WI38 (cell line): ENCODE measurements around the gene EIF1AD.

Experiments used
- H3K4me3 ChIP-seq: 2 replicates; pipeline ENCODE4 v1.5.1; 2011; ENCODE audit warnings: low read depth, mild to moderate bottlenecking, control low read depth, low read length
- CTCF ChIP-seq: IDR thresholded peaks from 2 replicates; pipeline ENCODE4 v1.5.1; 2012; ENCODE audit warnings: low read depth, mild to moderate bottlenecking, control low read depth, low read length

EIF1AD gene

DNA sequence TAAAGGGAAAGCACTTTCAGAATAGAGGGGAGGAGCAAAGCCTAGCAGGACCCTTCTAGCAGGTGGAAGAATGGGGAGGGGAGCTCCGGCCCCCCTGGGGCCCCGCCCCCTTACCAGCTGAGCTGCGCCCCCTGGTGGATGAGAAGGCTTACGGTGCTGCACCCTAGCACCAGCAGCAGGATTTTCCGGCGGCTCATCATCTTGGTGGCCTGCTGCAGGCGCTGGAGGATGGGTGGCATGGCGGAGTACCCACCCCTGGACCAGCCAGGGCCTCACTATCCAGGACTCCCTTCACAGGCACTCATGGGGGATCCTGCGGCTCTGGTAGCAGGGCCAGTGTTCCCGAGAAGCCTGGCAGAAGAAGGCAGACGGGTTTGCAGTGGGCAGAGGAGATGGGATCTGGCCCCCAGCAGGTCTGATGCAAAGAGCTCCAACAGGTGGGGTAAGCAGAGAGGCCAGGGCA is 43.3 kb upstream of the EIF1AD start:
- H3K4me3 ChIP-seq = no peak overlapping the region
- peak; percentile 85 for TF ChIP-seq CTCF

DNA sequence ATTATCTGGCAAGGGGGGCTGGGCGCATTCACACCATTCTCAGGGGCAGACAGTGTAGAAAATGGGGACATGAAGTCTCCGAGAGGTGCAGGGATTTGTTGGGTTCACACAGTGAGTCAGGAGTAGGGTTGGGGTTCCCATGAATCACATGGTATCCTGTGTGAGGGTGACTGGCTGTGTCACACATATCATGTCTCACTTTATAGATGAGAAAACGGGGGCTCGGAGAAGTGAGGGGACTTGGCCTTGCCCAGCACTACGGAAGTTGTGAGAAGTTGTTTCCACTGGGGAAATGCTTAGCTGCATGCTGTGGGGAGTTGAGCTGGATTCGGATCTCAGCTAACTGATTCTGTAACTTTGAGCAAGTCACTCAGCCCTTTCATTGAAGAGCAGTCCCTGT is 42.8 kb upstream of the EIF1AD start:
- H3K4me3 ChIP-seq = no peak overlapping the region
- no peak for TF ChIP-seq CTCF

DNA sequence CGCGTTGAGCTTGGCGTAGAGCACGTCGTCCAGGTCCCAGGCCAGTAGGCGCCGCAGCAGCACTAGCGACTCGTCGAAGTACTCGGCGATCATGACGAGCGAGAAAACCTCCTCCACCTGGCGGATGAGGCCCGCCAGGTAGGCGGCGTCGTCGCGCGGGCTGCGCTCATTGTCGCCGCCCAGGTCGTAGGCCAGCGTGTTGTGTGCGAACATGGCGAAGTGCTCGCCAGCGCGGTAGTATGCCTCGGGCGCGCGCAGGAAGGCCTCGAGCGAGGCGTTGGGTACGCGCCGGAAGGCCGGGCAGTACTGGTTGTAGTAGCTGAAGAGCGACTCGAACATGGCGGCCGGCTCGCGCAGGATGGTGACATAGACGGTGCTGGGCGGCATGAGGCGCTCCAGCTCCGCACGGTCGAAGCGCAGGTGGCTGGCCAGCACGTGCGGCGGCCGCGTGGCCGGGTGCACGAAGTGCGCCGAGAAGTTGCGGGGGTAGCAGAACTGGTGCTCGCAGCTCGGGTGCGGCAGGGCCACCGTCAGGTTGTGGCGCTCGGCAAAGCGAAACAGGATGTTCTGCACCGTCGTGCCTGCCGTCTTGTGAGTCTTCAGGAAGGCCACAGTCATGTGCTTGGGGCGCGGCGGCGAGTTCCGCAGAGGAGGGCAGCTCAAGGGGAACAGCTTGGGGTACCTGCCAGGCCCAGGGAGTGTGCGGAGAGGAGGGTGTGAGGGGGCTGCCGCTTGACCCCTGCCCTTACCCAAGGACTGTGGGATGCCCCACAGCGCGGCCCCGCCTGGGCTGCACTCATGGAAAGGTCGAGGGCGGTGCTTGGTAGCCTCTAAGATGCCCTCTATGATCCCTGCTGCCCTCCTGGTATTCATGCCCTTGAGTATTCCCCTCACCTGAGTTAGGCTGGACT is 41.3 kb upstream of the EIF1AD start:
- TF ChIP-seq CTCF = no peak
- H3K4me3 ChIP-seq = no peak overlapping the region

GRCh38 chr11:66042227-66042995 is 40.5 kb upstream of the EIF1AD start:
- no peak for TF ChIP-seq CTCF
- H3K4me3 ChIP-seq = no peak overlapping the region

DNA sequence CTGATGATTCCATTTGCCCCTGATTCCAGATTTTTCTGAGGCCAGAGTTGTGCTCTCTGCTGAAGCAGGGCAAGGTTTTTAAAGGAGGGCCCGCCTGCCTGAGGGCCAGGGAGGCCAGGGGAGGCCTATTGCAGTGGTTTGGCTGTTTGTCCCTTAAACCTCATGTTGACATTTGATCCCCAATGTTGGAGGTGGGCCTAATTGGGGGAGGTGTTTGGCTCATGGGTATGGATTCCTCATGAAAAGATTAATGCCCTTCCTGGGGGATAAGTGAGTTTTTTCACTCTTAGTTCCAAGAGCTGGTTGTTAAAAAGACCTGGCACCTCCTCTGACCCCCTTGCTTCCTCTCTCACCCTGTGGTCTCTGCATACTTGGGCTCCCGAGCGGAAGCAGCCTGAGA is 37.8 kb upstream of the EIF1AD start:
- no peak overlapping the region for H3K4me3 ChIP-seq
- no peak for TF ChIP-seq CTCF

DNA sequence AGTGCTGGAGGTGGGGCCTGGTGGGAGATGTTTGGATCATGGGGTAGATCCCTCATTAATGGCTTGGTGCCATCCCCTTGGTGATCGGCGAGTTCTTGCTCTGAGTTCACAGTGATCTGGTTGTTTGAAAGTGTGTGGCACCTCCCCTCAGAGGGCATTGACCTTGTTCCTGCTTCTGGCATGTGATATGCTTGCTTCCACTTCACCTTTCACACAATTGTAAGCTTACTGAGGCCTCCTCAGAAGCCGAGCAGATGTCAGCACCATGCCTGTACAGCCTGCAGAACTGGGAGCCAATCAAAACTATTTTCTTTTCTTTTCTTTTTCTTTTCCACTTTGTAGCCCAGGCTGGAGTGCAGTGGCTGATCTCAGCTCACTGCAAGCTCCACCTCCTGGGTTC is 35.4 kb upstream of the EIF1AD start:
- H3K4me3 ChIP-seq = no peak overlapping the region
- TF ChIP-seq CTCF = no peak

DNA sequence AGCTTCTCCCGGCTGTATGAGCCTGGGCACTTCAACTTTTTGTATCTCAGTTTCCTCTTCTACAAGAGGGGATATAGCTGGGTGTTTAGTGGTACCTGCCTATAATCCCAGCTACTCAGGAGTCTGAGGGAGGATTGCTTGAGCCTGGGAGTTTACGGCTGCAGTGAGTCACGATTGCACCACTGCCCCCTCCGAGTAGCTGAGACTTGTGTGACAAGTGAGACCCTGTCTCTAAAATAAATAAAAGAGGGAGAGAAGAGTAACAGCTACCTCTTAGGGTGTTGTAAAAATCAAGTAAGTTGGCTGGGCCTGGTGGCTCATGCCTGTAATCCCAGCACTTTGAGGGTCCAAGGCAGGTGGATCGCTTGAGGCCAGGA is 34.4 kb upstream of the EIF1AD start:
- TF ChIP-seq CTCF = no peak

More for the DNA sequence above, 34.4 kb upstream of the EIF1AD start:
- H3K4me3 ChIP-seq = no peak overlapping the region
